AG04449 (cell line): ENCODE data around the gene KLK10.

ENCODE experiments used
- CTCF ChIA-PET: fragments of 350-600 bp; formaldehyde crosslinking; extraction: SDS; loops from one replicate; lab custom pipeline; 2021; ENCODE audit warnings: antibody characterized with exemption; lab: Yijun Ruan, JAX
- POLR2A ChIA-PET: fragments of 400-600, 350-600 bp; formaldehyde crosslinking; extraction: SDS; loops from one replicate; lab custom pipeline; 2020; ENCODE audit warnings: antibody characterized with exemption, inconsistent platforms; lab: Yijun Ruan, JAX
- DNase-seq: peaks from one replicate; pipeline ENCODE4 v3.0.0-alpha.2; 2010; ENCODE audit warnings: low read depth, low spot score
- H3K4me3 ChIP-seq: 2 replicates; pipeline ENCODE4 v1.5.1; 2011; ENCODE audit warnings: low read depth, mild to moderate bottlenecking, control low read depth, low read length
- TF ChIP-seq, protein P1 (sequence below): IDR thresholded peaks from one replicate; pipeline ENCODE4 v1.5.1; 2011; ENCODE audit warnings: mild to moderate bottlenecking, moderate library complexity, low read length, control low read depth, inconsistent platforms; ENCODE audit not compliant: insufficient read depth; ENCODE audit errors: missing control alignments

KLK10 gene

DNA sequence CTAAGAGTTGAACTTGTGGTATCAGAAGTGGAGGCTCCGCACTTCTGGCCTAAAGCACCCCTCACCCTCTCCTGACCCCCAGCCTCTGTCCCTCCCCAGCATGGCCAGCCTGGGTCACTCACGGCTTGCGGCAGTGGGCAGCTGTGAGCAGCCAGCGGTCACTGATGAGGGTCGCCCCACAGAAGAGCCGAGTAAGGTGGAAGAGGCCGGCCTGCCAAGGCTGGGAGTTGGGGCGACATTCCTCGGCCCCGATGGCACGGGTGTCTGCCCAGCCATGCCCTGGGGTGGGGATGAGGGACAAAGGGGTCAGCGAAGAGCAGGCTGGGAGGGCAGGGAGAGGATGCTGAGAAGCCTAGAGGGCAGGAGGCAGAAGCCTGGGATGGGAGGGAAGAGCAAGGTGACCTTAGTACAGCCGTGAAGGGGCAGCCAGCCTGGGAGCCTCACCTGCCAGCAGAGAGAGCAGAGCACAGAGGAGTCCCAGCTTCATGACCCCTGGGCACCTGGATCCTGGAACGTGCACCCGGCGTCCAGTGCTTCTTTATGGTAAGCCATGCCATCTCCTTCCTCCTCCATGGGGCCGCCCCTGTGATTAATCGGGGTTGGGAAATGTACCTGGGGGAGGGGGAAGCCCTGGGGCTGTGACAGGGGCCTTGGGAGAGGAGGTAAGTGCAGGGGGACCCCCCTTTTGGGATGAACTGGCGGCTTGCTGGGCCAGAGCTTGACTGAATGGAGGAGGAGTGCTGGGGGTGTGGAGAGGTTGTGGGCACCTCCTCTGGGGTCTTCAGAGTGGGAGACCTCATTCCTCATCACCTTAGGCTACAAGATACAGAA is 10.2 kb downstream of the KLK10 start:
- CTCF ChIA-PET = no interaction called here
- POLR2A ChIA-PET = no interaction called here
- TF ChIP-seq, protein P1, sequence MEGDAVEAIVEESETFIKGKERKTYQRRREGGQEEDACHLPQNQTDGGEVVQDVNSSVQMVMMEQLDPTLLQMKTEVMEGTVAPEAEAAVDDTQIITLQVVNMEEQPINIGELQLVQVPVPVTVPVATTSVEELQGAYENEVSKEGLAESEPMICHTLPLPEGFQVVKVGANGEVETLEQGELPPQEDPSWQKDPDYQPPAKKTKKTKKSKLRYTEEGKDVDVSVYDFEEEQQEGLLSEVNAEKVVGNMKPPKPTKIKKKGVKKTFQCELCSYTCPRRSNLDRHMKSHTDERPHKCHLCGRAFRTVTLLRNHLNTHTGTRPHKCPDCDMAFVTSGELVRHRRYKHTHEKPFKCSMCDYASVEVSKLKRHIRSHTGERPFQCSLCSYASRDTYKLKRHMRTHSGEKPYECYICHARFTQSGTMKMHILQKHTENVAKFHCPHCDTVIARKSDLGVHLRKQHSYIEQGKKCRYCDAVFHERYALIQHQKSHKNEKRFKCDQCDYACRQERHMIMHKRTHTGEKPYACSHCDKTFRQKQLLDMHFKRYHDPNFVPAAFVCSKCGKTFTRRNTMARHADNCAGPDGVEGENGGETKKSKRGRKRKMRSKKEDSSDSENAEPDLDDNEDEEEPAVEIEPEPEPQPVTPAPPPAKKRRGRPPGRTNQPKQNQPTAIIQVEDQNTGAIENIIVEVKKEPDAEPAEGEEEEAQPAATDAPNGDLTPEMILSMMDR = no peak
- no peak overlapping the region for H3K4me3 ChIP-seq
- DNase-seq = no peak

DNA sequence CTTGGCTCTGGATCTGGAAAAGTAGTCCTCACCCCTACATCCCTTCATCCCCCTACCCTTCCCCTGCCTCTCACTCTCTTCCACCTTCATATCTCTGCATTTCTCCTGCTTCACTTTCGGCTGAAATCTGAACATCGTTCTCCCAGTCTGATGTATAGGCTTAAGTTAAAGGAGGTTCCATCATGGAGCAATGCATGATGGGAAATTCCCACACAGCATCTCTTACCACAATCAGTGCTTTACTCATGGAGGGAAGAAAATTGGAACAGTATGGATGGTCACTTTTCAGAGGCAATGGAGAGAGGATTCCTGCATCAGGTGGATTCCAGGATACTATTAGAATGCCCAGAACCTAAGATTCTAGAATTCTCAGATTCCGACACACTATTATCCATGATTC is 12.0 kb downstream of the KLK10 start:
- POLR2A ChIA-PET = no interaction called here
- CTCF ChIA-PET = no interaction called here
- H3K4me3 ChIP-seq = no peak overlapping the region
- no peak for DNase-seq
- TF ChIP-seq, protein P1 = no peak

DNA sequence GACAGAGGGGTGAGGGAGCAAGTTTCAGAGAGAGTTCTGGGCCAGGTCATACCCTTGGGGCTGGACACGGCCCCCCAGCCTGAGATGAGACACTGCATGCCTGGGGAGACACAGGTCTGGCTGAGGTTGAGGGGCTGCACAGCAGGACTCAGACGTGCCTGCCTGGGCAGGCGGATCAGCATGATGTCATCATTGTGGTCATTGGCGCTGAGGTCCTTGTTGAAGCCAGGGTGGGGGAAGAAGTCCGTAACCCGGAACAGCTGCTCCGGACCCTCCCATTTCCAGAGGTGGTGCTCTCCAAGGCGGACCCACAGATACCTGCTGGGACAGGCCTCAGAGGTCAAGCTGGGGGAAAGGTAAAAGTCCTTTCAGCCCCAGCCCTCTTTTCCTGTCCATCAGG is 13.1 kb downstream of the KLK10 start:
- TF ChIP-seq, protein P1 = no peak
- ChIA-PET CTCF (no interaction called here), POLR2A (no interaction called here)
- DNase-seq = no peak
- no peak overlapping the region for H3K4me3 ChIP-seq

DNA sequence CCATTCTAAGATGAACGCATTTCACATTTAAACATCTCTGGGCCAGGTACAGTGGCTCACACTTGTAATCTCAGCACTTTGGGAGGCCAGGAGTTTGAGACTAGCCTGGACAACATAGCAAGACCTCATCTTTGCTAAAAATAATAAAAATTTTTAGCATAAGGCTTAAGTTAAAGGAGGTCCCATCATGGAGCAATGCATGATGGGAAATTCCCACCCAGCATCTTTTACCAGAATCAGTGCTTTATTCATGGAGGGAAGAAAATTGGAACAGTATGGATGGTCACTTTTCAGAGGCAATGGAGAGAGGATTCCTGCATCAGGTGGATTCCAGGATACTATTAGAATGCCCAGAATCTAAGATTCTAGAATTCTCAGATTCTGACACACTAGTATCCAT is 14.3 kb downstream of the KLK10 start:
- no peak for DNase-seq
- H3K4me3 ChIP-seq = no peak overlapping the region
- POLR2A ChIA-PET = no interaction called here
- TF ChIP-seq, protein P1 = no peak
- CTCF ChIA-PET = no interaction called here

DNA sequence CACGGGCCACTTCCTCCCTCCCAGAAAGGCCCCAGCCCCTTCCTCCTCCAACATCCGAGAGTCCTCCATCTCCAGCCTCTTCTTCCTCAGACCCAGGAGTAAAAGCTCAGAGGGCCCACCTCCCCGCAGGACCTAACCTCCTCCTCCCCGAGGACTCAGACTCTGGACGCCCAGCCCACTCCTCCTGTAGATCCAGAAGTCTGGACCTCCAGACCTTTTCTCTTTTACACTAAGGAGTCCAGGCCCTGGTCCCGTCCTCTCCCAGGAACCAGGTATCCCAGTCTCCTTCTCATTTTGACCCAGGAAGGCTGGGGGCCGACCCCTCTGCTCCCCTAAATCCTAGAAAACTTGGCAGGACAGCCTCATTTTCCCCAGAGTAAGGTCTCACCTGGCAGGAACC is 16.2 kb downstream of the KLK10 start:
- no peak overlapping the region for H3K4me3 ChIP-seq
- TF ChIP-seq, protein P1 = no peak
- POLR2A ChIA-PET = no interaction called here
- CTCF ChIA-PET = no interaction called here
- no peak for DNase-seq

DNA sequence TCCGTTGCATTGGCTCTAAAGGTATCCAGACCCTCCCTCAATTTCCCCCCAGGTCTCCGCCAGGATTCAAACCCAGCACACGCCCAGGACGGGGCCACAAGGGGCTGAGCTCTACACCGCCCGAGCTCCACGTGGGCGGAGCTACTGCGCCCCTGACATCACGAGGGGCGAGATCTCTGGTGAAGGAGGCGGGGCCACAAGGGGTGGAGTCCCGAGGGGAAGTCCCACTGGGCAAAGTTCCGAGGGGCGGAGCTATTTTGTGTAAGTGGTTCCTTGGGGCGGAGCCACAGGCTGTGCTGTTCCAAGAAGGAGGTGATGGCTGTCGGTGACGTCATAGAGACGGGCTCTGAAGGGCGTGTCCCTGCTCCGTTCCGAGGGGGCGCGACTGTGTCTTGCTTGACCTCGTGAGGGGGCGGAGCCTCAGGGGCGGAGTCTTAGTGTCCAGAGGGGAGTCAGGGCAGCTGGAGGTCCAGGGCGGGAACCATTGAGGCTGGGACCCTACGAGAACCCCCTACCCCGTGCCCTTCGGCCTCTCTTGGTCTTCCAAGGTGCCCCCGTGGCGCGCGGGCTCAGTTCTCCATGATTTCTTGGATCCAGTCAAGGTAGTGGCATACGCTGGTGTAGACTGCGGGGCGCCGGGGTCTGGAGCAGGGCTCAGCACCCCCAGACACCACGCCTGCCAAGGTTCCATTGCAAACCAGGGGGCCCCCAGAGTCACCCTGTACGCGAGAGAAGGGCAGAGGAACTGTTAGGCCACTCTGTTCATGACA is 16.8 kb downstream of the KLK10 start:
- no peak overlapping the region for H3K4me3 ChIP-seq
- CTCF ChIA-PET = interaction anchor here (1.3 kb wide), 1 partner anchor 14 kb away, joined by 3 read pairs; no protein-coding TSS in a partner anchor
- POLR2A ChIA-PET = no interaction called here
- TF ChIP-seq, protein P1 = no peak
- DNase-seq = no peak
